ENCODE measurements around the gene TMEM163.

- no peak for TF ChIP-seq IKZF1 (IDR thresholded peaks at IDR 0.05)
- no peak for TF ChIP-seq CTCF (CRISPR knock-in tag; IDR thresholded peaks at IDR 0.05)
- no peak for TF ChIP-seq CENPX (CRISPR knock-in tag; IDR thresholded peaks at IDR 0.05)
- no peak for TF ChIP-seq CCAR2 (optimal IDR thresholded peaks at IDR 0.05; ENCODE audit: low read depth, low read length)
- TF ChIP-seq ZNF329 (CRISPR knock-in tag; IDR thresholded peaks at IDR 0.05; ENCODE audit: low read depth), result no peak
- no peak for TF ChIP-seq KDM1A (CRISPR knock-in tag; IDR thresholded peaks at IDR 0.05)
- TF ChIP-seq ZNF350 (CRISPR knock-in tag; IDR thresholded peaks at IDR 0.05; ENCODE audit: borderline replicate concordance, low read depth), result no peak
- TF ChIP-seq E2F1 (CRISPR knock-in tag; IDR thresholded peaks at IDR 0.05), result no peak
- TF ChIP-seq ZNF788 (CRISPR knock-in tag; IDR thresholded peaks at IDR 0.05; ENCODE audit: borderline replicate concordance), result no peak
- TF ChIP-seq CEBPB (IDR thresholded peaks at IDR 0.05; ENCODE audit: borderline replicate concordance, low read depth, low read length), result no peak
Measured at GRCh38 chr2:134738141-134738870, 19.5 kb upstream of the TMEM163 start.

All from HepG2 (cell line).